ENCODE measurements around the gene UBE2E1.
A peak's percentile ranks its signal among the peaks of the same experiment; 100 is the strongest.
"Not testable (repeated sequence)": the region's sequence is repeated elsewhere in the genome, so short reads cannot be mapped to it uniquely, and the experiment has no call there.

UBE2E1 gene

GRCh38 chr3:23904545-23904944, 98.8 kb downstream of the UBE2E1 start:
- Histone ChIP-seq H3K9me3 (no peaks in the 10 kb centered on the region), H3K4me3 (no peak overlapping the region), H3K4me1 (no peaks in the 10 kb centered on the region), H3K36me3 (peaks cover 56% of the 10 kb centered on the region), H3K27ac (no peak overlapping the region), H4K20me1 (no peaks in the 10 kb centered on the region), H3K27me3 (no peaks in the 10 kb centered on the region), H3K4me2 (no peak overlapping the region), H3K9ac (no peak overlapping the region)
- no peak for TF ChIP-seq Cebpa-rat (IDR thresholded peaks at IDR 0.05)

GRCh38 chr3:23909341-23909740, 103.6 kb downstream of the UBE2E1 start:
- Histone ChIP-seq H3K27me3 (no peaks in the 10 kb centered on the region), H4K20me1 (peaks cover 8% of the 10 kb centered on the region), H3K9me3 (no peaks in the 10 kb centered on the region), H3K4me2 (no peak overlapping the region), H3K9ac (no peak overlapping the region), H3K27ac (no peak overlapping the region), H3K4me3 (no peak overlapping the region), H3K4me1 (peaks cover 6% of the 10 kb centered on the region), H3K36me3 (peaks cover 38% of the 10 kb centered on the region)
- no peak for TF ChIP-seq Cebpa-rat (IDR thresholded peaks at IDR 0.05)

- Histone ChIP-seq H3K27ac (no peak overlapping the region), H3K9me3 (no peaks in the 10 kb centered on the region), H3K36me3 (peaks cover 24% of the 10 kb centered on the region), H4K20me1 (peaks cover 24% of the 10 kb centered on the region), H3K9ac (no peak overlapping the region), H3K4me1 (peaks cover 26% of the 10 kb centered on the region), H3K4me3 (no peak overlapping the region), H3K27me3 (peaks cover 15% of the 10 kb centered on the region), H3K4me2 (no peak overlapping the region)
- no peak for TF ChIP-seq Cebpa-rat (IDR thresholded peaks at IDR 0.05)
Observed at GRCh38 chr3:23911397-23911796, 105.6 kb downstream of the UBE2E1 start.

- H3K36me3 ChIP-seq, result peaks cover 18% of the 10 kb centered on the region
- not testable (repeated sequence) for H3K4me2 ChIP-seq
Observed at GRCh38 chr3:23912335-23912734, 106.6 kb downstream of the UBE2E1 start.

GRCh38 chr3:23913182-23913581, 107.4 kb downstream of the UBE2E1 start:
- Histone ChIP-seq H3K27me3 (peaks cover 18% of the 10 kb centered on the region), H3K27ac (no peak overlapping the region)
- TF ChIP-seq Cebpa-rat (IDR thresholded peaks at IDR 0.05), result no peak

More at GRCh38 chr3:23912335-23912734, 106.6 kb downstream of the UBE2E1 start:
- H3K4me1 ChIP-seq, result peaks cover 26% of the 10 kb centered on the region
- not testable (repeated sequence) for H3K27ac ChIP-seq, H3K9me3 ChIP-seq, H3K9ac ChIP-seq, H3K4me3 ChIP-seq
- H3K27me3 ChIP-seq, result peaks cover 18% of the 10 kb centered on the region
- H4K20me1 ChIP-seq, result peaks cover 26% of the 10 kb centered on the region

GRCh38 chr3:23913873-23914743, 108.4 kb downstream of the UBE2E1 start:
- TF ChIP-seq Cebpa-rat (IDR thresholded peaks at IDR 0.05), result no peak
- peaks cover 32% of the 10 kb centered on the region for H3K36me3 ChIP-seq
- H3K4me1 ChIP-seq, result peaks cover 34% of the 10 kb centered on the region
- no peak overlapping the region for H3K9ac ChIP-seq
- H3K27me3 ChIP-seq, result peaks cover 18% of the 10 kb centered on the region
- no peak overlapping the region for H3K4me3 ChIP-seq
- H3K4me2 ChIP-seq, result peak overlapping the region; percentile 93
- H3K9me3 ChIP-seq, result no peaks in the 10 kb centered on the region
- H4K20me1 ChIP-seq, result peaks cover 44% of the 10 kb centered on the region
- no peak overlapping the region for H3K27ac ChIP-seq

More at GRCh38 chr3:23913182-23913581, 107.4 kb downstream of the UBE2E1 start:
- Histone ChIP-seq H3K4me3 (no peak overlapping the region), H3K9ac (no peak overlapping the region), H3K4me1 (peaks cover 26% of the 10 kb centered on the region), H4K20me1 (peaks cover 34% of the 10 kb centered on the region), H3K4me2 (no peak overlapping the region), H3K36me3 (peaks cover 22% of the 10 kb centered on the region), H3K9me3 (no peaks in the 10 kb centered on the region)

- peaks cover 36% of the 10 kb centered on the region for H3K36me3 ChIP-seq
- no peaks in the 10 kb centered on the region for H3K9me3 ChIP-seq
- H3K27me3 ChIP-seq, result peaks cover 18% of the 10 kb centered on the region
- peaks cover 48% of the 10 kb centered on the region for H3K4me1 ChIP-seq
- peaks cover 59% of the 10 kb centered on the region for H4K20me1 ChIP-seq
- no peak overlapping the region for H3K27ac ChIP-seq
- peak overlapping the region; percentile 93 for H3K4me3 ChIP-seq
- peak overlapping the region; percentile 99; the same call in 1 of the 2 replicates for H3K9ac ChIP-seq
- no peak for TF ChIP-seq Cebpa-rat (IDR thresholded peaks at IDR 0.05)
- H3K4me2 ChIP-seq, result peak overlapping the region; percentile 93
Observed at GRCh38 chr3:23915537-23916108, 109.9 kb downstream of the UBE2E1 start.

GRCh38 chr3:23916152-23916885, 110.6 kb downstream of the UBE2E1 start:
- TF ChIP-seq Cebpa-rat (IDR thresholded peaks at IDR 0.05), result no peak
- H3K4me1 ChIP-seq, result peaks cover 48% of the 10 kb centered on the region
- peak overlapping the region; percentile 93 for H3K4me2 ChIP-seq
- peak overlapping the region; percentile 98 for H3K27ac ChIP-seq
- peak overlapping the region; percentile 99 for H3K9ac ChIP-seq
- peaks cover 66% of the 10 kb centered on the region for H4K20me1 ChIP-seq
- no peaks in the 10 kb centered on the region for H3K9me3 ChIP-seq
- peaks cover 18% of the 10 kb centered on the region for H3K27me3 ChIP-seq
- peak overlapping the region; percentile 93 for H3K4me3 ChIP-seq
- H3K36me3 ChIP-seq, result peaks cover 36% of the 10 kb centered on the region

- Histone ChIP-seq H3K27me3 (peaks cover 18% of the 10 kb centered on the region), H4K20me1 (peaks cover 67% of the 10 kb centered on the region), H3K27ac (peak within 1 kb of the TSS; percentile 98), H3K4me2 (peak within 1 kb of the TSS; percentile 93), H3K4me1 (peaks cover 52% of the 10 kb centered on the region), H3K9me3 (no peaks in the 10 kb centered on the region), H3K36me3 (peaks cover 43% of the 10 kb centered on the region), H3K9ac (peak within 1 kb of the TSS; percentile 99), H3K4me3 (peak within 1 kb of the TSS; percentile 93)
- TF ChIP-seq Cebpa-rat (IDR thresholded peaks at IDR 0.05), result no peak
Observed at GRCh38 chr3:23916886-23917678, 111.3 kb downstream of the UBE2E1 start, which contains the start of the genes NKIRAS1 and RPL15. Gene NKIRAS1 (minus strand): TSS chr3:23916990. CDS start chr3:23910904, 6,086 bp downstream. Gene RPL15 (plus strand): TSS chr3:23917132. CDS start chr3:23917860, 728 bp downstream.

GRCh38 chr3:23917679-23918303, 112.0 kb downstream of the UBE2E1 start:
- Histone ChIP-seq H3K36me3 (peaks cover 48% of the 10 kb centered on the region), H3K4me2 (peak overlapping the region; percentile 89), H3K4me3 (peak overlapping the region; percentile 93), H4K20me1 (peaks cover 67% of the 10 kb centered on the region), H3K27ac (peak overlapping the region; percentile 98), H3K9ac (peak overlapping the region; percentile 99), H3K27me3 (peaks cover 18% of the 10 kb centered on the region), H3K4me1 (peaks cover 59% of the 10 kb centered on the region)
- H3K9me3 ChIP-seq, result not testable (repeated sequence)

GRCh38 chr3:23918331-23918730, 112.6 kb downstream of the UBE2E1 start:
- peaks cover 64% of the 10 kb centered on the region for H3K4me1 ChIP-seq
- peak overlapping the region; percentile 89 for H3K4me2 ChIP-seq
- H3K4me3 ChIP-seq, result peak overlapping the region; percentile 93
- H4K20me1 ChIP-seq, result peaks cover 67% of the 10 kb centered on the region
- H3K9ac ChIP-seq, result peak overlapping the region; percentile 99
- not testable (repeated sequence) for H3K9me3 ChIP-seq
- peaks cover 18% of the 10 kb centered on the region for H3K27me3 ChIP-seq
- H3K27ac ChIP-seq, result peak overlapping the region; percentile 98
- peaks cover 48% of the 10 kb centered on the region for H3K36me3 ChIP-seq
